Fibroblast of pulmonary artery (primary cell): Measurements from ENCODE around the gene DLK1.

Experiments
- DNase-seq: peaks from one replicate; pipeline ENCODE4 v3.0.0-alpha.2; 2010; ENCODE audit warnings: low read depth
- H3K4me3 ChIP-seq: replicated peaks from 2 replicates; pipeline ENCODE4 v1.5.1; 2011; ENCODE audit warnings: low read depth, mild to moderate bottlenecking, control low read depth, low read length, moderate library complexity
- TF ChIP-seq, protein P1 (sequence below): IDR thresholded peaks from 2 replicates; pipeline ENCODE4 v1.5.1; 2011; ENCODE audit warnings: mild to moderate bottlenecking, control low read depth, low read length, inconsistent platforms; ENCODE audit errors: missing control alignments

The DLK1 gene

DNA sequence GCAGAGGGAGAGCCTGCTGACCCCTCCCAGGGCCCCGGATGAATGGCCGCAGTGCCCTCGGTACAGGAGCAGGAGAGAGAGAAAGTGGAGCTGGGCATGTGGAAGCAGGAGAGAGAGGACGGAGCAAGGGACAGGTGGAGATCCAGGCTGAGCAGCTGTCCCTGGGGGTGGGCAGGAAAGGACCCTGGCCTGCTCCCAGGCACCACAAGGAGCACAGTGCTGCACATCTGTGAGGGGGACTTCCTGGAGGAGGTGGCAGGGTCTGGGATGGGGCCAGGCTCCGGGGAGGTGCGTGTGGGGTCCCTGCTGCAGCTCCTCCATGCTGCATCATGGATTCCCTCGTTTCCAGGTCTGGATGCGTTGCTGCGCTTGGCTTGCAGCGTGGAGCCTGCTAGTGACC, 13.0 kb upstream of the DLK1 start:
- TF ChIP-seq, protein P1, sequence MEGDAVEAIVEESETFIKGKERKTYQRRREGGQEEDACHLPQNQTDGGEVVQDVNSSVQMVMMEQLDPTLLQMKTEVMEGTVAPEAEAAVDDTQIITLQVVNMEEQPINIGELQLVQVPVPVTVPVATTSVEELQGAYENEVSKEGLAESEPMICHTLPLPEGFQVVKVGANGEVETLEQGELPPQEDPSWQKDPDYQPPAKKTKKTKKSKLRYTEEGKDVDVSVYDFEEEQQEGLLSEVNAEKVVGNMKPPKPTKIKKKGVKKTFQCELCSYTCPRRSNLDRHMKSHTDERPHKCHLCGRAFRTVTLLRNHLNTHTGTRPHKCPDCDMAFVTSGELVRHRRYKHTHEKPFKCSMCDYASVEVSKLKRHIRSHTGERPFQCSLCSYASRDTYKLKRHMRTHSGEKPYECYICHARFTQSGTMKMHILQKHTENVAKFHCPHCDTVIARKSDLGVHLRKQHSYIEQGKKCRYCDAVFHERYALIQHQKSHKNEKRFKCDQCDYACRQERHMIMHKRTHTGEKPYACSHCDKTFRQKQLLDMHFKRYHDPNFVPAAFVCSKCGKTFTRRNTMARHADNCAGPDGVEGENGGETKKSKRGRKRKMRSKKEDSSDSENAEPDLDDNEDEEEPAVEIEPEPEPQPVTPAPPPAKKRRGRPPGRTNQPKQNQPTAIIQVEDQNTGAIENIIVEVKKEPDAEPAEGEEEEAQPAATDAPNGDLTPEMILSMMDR = no peak
- no peak for DNase-seq
- no peak overlapping the region for H3K4me3 ChIP-seq

DNA sequence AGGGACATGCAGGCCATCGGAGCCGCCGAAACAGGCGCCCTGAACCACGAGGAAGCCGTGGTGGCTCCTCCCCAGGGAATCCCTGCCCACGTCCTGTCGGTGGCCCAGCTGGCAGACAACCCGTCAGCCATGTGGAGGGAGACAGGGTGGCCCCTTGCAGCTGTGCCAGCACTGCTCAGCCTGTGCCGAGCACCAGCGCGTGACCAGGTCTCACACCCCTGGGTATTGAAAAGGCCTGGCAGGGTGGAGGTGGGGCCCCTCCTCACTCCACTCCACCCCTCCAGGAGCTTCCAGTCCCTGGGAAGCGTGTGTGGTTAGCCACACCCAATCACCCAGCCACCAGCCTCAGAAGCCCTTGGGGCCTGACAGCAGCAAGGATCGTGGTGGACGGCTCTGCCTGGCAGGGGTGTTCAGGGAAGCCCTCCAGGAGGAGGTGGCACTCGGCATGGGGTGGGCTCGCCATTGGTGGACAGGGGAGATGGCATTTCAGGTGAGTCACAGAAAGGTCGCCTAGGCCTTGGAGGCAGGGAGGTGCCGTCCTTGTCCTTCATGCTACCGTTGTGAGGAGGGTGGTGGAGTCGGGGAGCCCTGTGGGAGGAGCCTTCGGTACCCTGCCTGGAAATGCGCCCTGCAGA, 12.3 kb upstream of the DLK1 start:
- DNase-seq = no peak
- no peak overlapping the region for H3K4me3 ChIP-seq
- TF ChIP-seq, protein P1 = no peak

DNA sequence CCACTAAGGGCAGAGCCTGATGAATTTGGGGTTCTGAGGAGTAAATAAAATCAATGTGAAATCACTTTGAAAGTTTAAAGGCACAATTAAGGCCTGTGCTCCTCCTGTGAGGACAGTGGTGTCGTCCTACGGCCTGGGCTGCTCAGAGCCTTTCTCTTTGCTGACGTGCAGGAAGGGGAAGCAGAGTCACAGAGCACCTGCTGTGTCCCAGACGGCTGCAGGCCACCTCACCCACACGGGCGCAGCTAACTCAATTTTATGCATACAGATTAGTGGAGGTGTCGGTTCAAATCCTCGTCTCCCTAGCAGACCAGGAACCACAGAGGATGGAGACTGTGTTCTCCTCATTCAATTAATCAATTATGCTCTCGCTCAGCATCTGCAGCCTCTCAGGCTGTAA, 11.4 kb upstream of the DLK1 start:
- H3K4me3 ChIP-seq = no peak overlapping the region
- DNase-seq = no peak
- TF ChIP-seq, protein P1 = no peak

DNA sequence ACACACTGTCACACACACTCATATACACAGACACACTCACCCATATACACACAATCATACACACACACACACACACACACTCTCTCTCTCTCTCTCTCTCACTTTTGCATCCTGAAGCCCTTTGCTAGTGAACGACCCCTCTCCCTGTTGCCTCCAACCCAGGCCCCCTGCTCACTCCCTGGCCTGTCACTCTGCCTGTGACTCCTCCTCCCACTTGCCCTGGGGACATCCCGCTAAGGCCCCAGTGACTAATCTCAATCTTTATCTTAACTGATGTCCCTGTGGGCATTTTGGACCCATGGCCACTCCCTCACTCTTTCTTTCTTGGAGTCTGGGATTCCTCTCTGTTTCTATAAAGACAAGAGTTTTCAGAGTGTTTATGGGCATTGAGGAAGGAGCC, 10.9 kb upstream of the DLK1 start:
- no peak overlapping the region for H3K4me3 ChIP-seq
- TF ChIP-seq, protein P1 = no peak
- DNase-seq = no peak

DNA sequence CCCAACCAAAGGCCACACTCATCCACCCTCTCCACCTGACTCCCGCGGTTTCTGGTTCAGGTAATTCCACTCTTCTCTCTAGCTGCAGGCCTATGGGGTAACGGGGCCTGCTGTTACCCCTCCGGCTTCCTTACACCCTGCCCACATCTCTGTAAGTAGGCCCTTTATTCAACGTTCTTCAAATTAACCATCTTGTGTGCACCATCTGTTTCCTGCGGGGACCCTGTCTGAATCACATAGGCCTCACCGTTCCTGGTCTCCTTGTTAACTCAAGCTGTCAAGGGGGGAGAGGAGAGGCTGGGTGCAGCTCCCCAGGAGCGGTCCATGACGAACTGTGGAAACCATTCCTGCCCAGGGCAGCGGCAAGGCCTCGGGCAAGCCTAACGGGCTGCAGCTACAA, 9.3 kb upstream of the DLK1 start:
- DNase-seq = no peak
- TF ChIP-seq, protein P1 = no peak
- H3K4me3 ChIP-seq = no peak overlapping the region

DNA sequence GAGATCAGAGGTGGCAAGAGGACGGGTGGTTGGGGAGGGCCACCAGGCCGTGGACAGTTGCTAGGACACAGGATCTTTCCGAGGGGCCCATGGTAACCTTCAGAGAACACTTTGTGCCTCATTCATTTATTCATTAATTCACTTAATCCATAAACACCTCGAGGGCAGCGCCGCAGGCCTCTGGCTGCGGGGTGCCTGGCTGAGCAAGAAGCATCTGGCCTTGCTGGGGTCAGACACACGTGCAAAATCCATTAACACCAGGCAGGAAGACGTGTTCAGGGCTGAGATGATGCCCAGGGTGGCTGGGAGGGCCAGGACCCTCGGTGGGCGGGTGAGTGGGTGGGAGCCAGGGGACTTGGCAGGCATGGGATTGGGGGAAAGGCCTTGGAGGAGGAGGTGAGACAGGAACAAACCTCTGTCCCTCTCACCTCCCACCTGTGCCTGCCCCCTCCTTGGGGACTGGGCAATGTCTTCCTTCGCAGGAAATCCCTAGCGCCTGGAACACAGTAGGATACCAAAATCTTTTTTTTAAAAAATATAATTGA, 6.6 kb upstream of the DLK1 start:
- no peak for DNase-seq
- H3K4me3 ChIP-seq = no peak overlapping the region
- TF ChIP-seq, protein P1 = no peak

DNA sequence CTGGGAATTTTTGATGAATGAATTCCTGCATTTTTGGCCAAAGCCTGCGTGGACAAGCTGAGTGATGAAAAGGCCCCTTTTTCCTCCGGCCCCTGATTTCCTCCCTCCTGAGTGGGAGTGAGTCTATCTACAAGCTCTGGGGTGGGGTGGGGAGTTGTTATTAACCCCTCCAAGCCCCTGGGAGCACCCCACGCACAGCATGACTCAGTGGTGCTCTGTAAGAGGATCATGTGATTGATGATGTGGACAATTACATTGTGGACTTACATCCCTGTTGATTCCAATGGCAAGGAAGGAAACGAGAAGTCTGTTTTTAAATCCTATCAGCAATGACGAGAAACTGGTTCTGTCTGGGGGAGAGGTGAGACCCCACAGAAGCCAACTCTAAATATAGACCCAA, 5.1 kb upstream of the DLK1 start:
- peak; percentile 29 for DNase-seq
- no peak overlapping the region for H3K4me3 ChIP-seq
- TF ChIP-seq, protein P1 = no peak
